ENCODE measurements around the gene CD164. TPM values are rescaled to one million over a fixed set of nuclear protein-coding genes. Genes with fewer than 3 reads are reported as not detected.

CD164 gene
- total RNA-seq, 3 donors from 2014 or later, result 337 to 845 (median 513) TPM

- Histone ChIP-seq H3K4me3 (no peak overlapping the region), H3K36me3 (ENCODE audit: low read depth) (no peaks in the 10 kb centered on the region), H3K4me1 (ENCODE audit: low read depth) (peaks cover 45% of the 10 kb centered on the region), H3K9me3 (no peaks in the 10 kb centered on the region)
- TF ChIP-seq CTCF (IDR thresholded peaks at IDR 0.05), result no peak
- peak; percentile 66 to 75 (median 72) for DNase-seq
- peak; percentile 75 for ATAC-seq
- intact Hi-C loops (cut with DNase I, micrococcal nuclease), result no loop called here
Observed at GRCh38 chr6:109347779-109348178, 34.5 kb downstream of the CD164 start.

- intact Hi-C loops (cut with DNase I, micrococcal nuclease), result no loop called here
- Histone ChIP-seq H3K4me3 (no peak overlapping the region), H3K9me3 (no peaks in the 10 kb centered on the region), H3K4me1 (ENCODE audit: low read depth) (peaks cover 30% of the 10 kb centered on the region), H3K36me3 (ENCODE audit: low read depth) (no peaks in the 10 kb centered on the region)
- TF ChIP-seq CTCF (IDR thresholded peaks at IDR 0.05), result no peak
- DNase-seq (no peak), ATAC-seq (no peak)
Observed at GRCh38 chr6:109345986-109346385, 36.3 kb downstream of the CD164 start.

GRCh38 chr6:109344226-109344625 is 38.0 kb downstream of the CD164 start:
- H3K4me1 ChIP-seq (ENCODE audit: low read depth), result peaks cover 18% of the 10 kb centered on the region
- intact Hi-C loops (cut with DNase I, micrococcal nuclease), result no loop called here
- H3K9me3 ChIP-seq, result no peaks in the 10 kb centered on the region
- ATAC-seq (no peak), DNase-seq (no peak)
- TF ChIP-seq CTCF (IDR thresholded peaks at IDR 0.05), result no peak
- no peaks in the 10 kb centered on the region for H3K36me3 ChIP-seq (ENCODE audit: low read depth)
- H3K4me3 ChIP-seq, result no peak overlapping the region

- TF ChIP-seq CTCF (IDR thresholded peaks at IDR 0.05), result no peak
- DNase-seq (no peak), ATAC-seq (no peak)
- Histone ChIP-seq H3K9me3 (no peaks in the 10 kb centered on the region), H3K4me1 (ENCODE audit: low read depth) (peaks cover 15% of the 10 kb centered on the region), H3K36me3 (ENCODE audit: low read depth) (no peaks in the 10 kb centered on the region), H3K4me3 (no peak overlapping the region)
- intact Hi-C loops (cut with DNase I, micrococcal nuclease), result no loop called here
Observed at GRCh38 chr6:109343518-109343917, 38.7 kb downstream of the CD164 start.

- Histone ChIP-seq H3K9me3 (no peaks in the 10 kb centered on the region), H3K36me3 (ENCODE audit: low read depth) (no peaks in the 10 kb centered on the region), H3K4me1 (ENCODE audit: low read depth) (peaks cover 9% of the 10 kb centered on the region), H3K4me3 (no peak overlapping the region)
- ATAC-seq, result no peak
- DNase-seq, result no peak
- no peak for TF ChIP-seq CTCF (IDR thresholded peaks at IDR 0.05)
- intact Hi-C loops (cut with DNase I, micrococcal nuclease), result no loop called here
Observed at GRCh38 chr6:109342911-109343310, 39.4 kb downstream of the CD164 start.

- peaks cover 7% of the 10 kb centered on the region for H3K4me1 ChIP-seq (ENCODE audit: low read depth)
- ATAC-seq (peak; percentile 73), DNase-seq (no peak)
- intact Hi-C loops (cut with DNase I, micrococcal nuclease), result no loop called here
- H3K36me3 ChIP-seq (ENCODE audit: low read depth), result no peaks in the 10 kb centered on the region
- TF ChIP-seq CTCF (IDR thresholded peaks at IDR 0.05), result no peak
- H3K9me3 ChIP-seq, result no peaks in the 10 kb centered on the region
- H3K4me3 ChIP-seq, result no peak overlapping the region
Observed at GRCh38 chr6:109342506-109342905, 39.8 kb downstream of the CD164 start.
